Measurements from ENCODE around the gene FCAR. TPM values are rescaled to one million over a fixed set of nuclear protein-coding genes. Genes with fewer than 3 reads are reported as not detected.
"Not testable (repeated sequence)": the region's sequence is repeated elsewhere in the genome, so short reads cannot be mapped to it uniquely, and the experiment has no call there.

Gene FCAR
- not detected for total RNA-seq

DNA sequence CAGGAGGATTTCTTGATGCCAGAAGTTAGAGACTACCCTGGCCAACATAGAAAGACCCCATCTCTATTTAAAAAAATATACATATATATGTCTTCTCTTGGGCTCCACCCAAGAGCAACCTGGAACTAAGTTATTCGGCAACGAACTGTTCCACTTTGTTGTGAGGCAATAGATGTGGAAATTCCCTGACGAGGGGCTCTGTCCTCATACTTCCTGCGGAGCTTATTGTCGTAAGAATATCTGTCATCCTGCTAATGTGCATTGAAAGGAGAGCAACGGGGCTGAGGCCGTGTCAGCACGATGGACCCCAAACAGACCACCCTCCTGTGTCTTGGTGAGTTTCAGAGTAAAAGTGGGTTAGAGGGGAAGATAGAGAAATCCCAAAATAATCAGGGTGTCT is at the start of gene FCAR:
Gene FCAR (plus strand): TSS at position 246 of the 400 bp plus-strand sequence. CDS start 55 bp downstream, at position 301.
- peak in 1 of 4 donors; percentile 45 for DNase-seq
- TF ChIP-seq, protein P1, sequence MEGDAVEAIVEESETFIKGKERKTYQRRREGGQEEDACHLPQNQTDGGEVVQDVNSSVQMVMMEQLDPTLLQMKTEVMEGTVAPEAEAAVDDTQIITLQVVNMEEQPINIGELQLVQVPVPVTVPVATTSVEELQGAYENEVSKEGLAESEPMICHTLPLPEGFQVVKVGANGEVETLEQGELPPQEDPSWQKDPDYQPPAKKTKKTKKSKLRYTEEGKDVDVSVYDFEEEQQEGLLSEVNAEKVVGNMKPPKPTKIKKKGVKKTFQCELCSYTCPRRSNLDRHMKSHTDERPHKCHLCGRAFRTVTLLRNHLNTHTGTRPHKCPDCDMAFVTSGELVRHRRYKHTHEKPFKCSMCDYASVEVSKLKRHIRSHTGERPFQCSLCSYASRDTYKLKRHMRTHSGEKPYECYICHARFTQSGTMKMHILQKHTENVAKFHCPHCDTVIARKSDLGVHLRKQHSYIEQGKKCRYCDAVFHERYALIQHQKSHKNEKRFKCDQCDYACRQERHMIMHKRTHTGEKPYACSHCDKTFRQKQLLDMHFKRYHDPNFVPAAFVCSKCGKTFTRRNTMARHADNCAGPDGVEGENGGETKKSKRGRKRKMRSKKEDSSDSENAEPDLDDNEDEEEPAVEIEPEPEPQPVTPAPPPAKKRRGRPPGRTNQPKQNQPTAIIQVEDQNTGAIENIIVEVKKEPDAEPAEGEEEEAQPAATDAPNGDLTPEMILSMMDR (IDR thresholded peaks at IDR 0.05), result no peak
- no peak for TF ChIP-seq POLR2A (IDR thresholded peaks at IDR 0.05)
- intact Hi-C loops (cut with DNase I), result no loop called here
- no peaks in the 10 kb centered on the region for H3K36me3 ChIP-seq (replicated peaks in 1 of 2; ENCODE audit: insufficient read depth in 1 of 2, low read depth in 2 of 2)
- H3K4me1 ChIP-seq, result no peaks in the 10 kb centered on the region
- no peaks in the 10 kb centered on the region for H3K27me3 ChIP-seq
- ATAC-seq, result no peak
- 48 to 55% methylated on average over 8 of the region's 8 CpGs for WGBS, 2 donors
- H3K9me3 ChIP-seq, result no peaks in the 10 kb centered on the region
- no peak within 1 kb of the TSS for H3K27ac ChIP-seq
- no peak within 1 kb of the TSS for H3K4me3 ChIP-seq

DNA sequence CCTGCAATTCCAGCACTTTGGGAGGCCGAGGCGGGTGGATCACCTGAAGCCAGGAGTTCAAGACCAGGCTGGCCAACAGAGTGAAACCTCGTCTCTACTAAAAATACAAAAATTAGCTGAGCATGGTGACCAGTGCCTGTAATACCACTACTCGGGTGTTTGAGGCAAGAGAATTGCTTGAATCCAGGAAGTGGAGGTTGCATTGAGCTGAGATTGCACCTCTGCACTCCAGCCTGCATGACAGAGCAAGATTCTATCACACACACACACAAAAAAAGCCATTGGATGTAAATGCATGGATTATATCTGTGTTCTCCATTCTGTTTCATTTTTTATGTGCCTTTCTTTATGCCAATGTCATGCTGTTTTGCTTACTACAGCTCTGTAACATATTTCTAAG is 49.6 kb upstream of the FCAR start:
- H3K36me3 ChIP-seq (replicated peaks in 1 of 2; ENCODE audit: insufficient read depth in 1 of 2, low read depth in 2 of 2); ATAC-seq; H3K4me1 ChIP-seq; H3K9me3 ChIP-seq; H3K27ac ChIP-seq; H3K27me3 ChIP-seq; H3K4me3 ChIP-seq; DNase-seq; intact Hi-C loops (cut with DNase I): not testable (repeated sequence)
- WGBS, 2 donors, result 44 to 58% methylated on average over 4 of the region's 4 CpGs

DNA sequence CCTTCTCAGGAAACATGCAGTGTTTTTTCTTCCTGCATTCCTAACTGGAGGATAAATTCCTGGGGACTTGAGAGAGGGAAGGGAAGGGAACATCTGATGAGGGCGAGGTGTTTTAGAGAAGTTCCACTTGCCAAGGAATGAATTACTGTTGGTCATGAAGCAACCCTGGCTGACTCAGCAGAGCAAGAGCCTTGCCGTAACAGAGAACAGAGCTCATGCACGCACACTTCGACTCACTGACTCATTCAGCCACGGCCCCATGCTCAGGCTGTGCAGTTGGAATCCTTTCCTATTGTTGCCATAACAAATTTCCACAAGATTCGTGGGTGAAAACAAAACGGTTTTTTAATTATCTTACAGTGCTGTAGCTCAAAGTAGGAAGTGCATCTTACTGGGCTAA is 48.7 kb upstream of the FCAR start:
- ATAC-seq; H3K36me3 ChIP-seq (replicated peaks in 1 of 2; ENCODE audit: insufficient read depth in 1 of 2, low read depth in 2 of 2); H3K27me3 ChIP-seq; H3K27ac ChIP-seq; intact Hi-C loops (cut with DNase I); H3K4me3 ChIP-seq; H3K4me1 ChIP-seq; H3K9me3 ChIP-seq: not testable (repeated sequence)
- WGBS, 2 donors, result 33 to 43% methylated on average over 7 of the region's 7 CpGs
- peak in 1 of 4 donors; percentile 8 for DNase-seq

DNA sequence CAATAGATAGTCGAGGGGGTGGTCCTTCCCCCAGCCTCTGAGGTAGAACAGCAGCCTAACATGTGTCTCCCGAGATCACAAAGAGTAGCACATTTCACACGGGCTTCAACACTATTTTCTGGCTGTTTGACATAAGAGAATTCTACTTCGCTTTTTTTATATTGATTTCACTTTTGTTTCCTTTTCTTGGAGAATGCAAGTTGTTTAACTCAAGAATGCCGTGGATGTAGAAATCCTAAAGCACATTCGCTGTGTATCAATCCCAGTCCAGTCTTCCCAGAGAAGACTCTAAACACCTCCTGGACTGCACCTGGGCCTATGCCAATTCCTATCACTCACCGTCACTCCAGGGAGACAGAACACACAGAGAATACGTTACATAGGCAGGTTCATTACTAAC is 46.0 kb upstream of the FCAR start:
- H3K27me3 ChIP-seq, result not testable (repeated sequence)

DNA sequence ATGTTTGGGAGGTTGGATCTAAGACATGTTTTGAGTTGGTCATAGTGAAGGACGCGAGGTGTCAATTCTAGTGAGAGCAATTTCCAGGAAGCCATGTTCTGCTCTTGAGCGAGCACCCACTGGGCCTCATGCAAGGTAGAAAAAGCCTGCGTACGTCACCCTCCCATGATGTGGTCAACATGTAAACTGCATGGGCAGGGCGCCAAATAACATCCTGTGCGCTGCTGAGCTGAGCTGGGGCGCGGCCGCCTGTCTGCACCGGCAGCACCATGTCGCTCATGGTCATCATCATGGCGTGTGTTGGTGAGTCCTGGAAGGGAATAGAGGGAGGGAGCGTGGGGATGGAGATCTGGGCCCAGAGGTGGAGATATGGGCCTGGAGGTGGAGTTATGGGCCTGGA is 41.5 kb upstream of the FCAR start, which contains the start of gene KIR2DS4:
Gene KIR2DS4 (plus strand): TSS at position 181 of the 400 bp plus-strand sequence.
- H3K27me3 ChIP-seq; intact Hi-C loops (cut with DNase I); H3K27ac ChIP-seq; H3K9me3 ChIP-seq; ATAC-seq; H3K4me1 ChIP-seq; H3K36me3 ChIP-seq (replicated peaks in 1 of 2; ENCODE audit: insufficient read depth in 1 of 2, low read depth in 2 of 2); H3K4me3 ChIP-seq; DNase-seq: not testable (repeated sequence)
- 79 to 84% methylated on average over 10 to 11 of the region's 14 CpGs for WGBS, 2 donors

More for the DNA sequence above, 46.0 kb upstream of the FCAR start:
- intact Hi-C loops (cut with DNase I); H3K27ac ChIP-seq; H3K36me3 ChIP-seq (replicated peaks in 1 of 2; ENCODE audit: insufficient read depth in 1 of 2, low read depth in 2 of 2); DNase-seq; ATAC-seq; H3K4me1 ChIP-seq; H3K4me3 ChIP-seq; H3K9me3 ChIP-seq: not testable (repeated sequence)
- 46 to 51% methylated on average over 8 of the region's 8 CpGs for WGBS, 2 donors

DNA sequence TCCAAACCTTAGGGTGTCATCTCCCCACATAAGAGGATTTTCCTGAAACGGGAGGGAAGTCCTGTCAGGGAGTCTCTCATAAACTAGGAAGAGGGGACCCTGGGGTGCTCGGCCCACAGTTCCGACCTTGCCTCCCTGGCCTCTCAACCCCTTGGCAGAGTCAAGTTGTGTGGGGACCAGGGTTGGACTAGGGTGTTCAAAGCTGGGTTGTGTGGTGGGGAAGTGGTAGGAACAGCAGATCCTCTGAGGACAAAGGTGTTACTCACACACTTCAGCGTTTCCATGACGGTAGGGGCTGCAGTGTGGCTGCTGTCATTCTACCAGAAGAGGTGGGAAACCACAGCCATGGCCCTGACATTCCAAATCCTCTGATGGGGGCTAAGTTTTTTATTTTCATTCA is 38.9 kb upstream of the FCAR start:
- WGBS, 2 donors, result 54% methylated on average over 5 of the region's 5 CpGs; no CpG with 5 or more reads in 1 of the 2 donors
- H3K36me3 ChIP-seq (replicated peaks in 1 of 2; ENCODE audit: insufficient read depth in 1 of 2, low read depth in 2 of 2); ATAC-seq; H3K4me3 ChIP-seq; DNase-seq; H3K27me3 ChIP-seq; intact Hi-C loops (cut with DNase I); H3K27ac ChIP-seq; H3K9me3 ChIP-seq; H3K4me1 ChIP-seq: not testable (repeated sequence)

DNA sequence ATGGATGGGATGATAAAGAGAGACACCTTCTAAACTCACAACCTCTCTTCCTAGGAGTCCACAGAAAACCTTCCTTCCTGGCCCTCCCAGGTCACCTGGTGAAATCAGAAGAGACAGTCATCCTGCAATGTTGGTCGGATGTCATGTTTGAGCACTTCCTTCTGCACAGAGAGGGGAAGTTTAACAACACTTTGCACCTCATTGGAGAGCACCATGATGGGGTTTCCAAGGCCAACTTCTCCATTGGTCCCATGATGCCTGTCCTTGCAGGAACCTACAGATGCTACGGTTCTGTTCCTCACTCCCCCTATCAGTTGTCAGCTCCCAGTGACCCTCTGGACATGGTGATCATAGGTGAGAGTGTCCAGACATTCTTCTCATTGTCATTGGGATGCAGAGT is 36.5 kb upstream of the FCAR start:
- H3K4me1 ChIP-seq; ATAC-seq; H3K9me3 ChIP-seq; intact Hi-C loops (cut with DNase I); H3K27me3 ChIP-seq; H3K27ac ChIP-seq; DNase-seq; H3K36me3 ChIP-seq (replicated peaks in 1 of 2; ENCODE audit: insufficient read depth in 1 of 2, low read depth in 2 of 2); H3K4me3 ChIP-seq: not testable (repeated sequence)
- 20 to 38% methylated on average over 1 to 2 of the region's 2 CpGs for WGBS, 2 donors

DNA sequence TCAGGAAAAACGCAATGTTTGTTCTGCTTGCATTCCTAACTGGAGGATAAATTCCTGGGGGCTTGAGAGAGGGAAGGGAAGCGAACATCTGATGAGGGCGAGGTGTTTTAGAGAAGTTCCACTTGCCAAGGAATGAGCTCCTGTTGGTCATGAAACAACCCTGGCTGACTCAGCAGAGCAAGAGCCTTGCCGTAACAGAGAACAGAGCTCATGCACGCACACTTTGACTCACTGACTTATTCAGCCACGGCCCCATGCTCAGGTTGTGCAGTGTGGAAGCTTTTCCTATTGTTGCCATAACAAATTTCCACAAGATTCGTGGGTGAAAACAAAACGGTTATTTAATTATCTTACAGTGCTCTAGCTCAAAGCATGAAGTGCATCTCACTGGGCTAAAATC is 30.9 kb upstream of the FCAR start:
- ATAC-seq; H3K36me3 ChIP-seq (replicated peaks in 1 of 2; ENCODE audit: insufficient read depth in 1 of 2, low read depth in 2 of 2); H3K4me3 ChIP-seq; H3K27ac ChIP-seq; H3K27me3 ChIP-seq; intact Hi-C loops (cut with DNase I); H3K9me3 ChIP-seq; DNase-seq; H3K4me1 ChIP-seq: not testable (repeated sequence)
- 49 to 54% methylated on average over 8 of the region's 8 CpGs for WGBS, 2 donors

DNA sequence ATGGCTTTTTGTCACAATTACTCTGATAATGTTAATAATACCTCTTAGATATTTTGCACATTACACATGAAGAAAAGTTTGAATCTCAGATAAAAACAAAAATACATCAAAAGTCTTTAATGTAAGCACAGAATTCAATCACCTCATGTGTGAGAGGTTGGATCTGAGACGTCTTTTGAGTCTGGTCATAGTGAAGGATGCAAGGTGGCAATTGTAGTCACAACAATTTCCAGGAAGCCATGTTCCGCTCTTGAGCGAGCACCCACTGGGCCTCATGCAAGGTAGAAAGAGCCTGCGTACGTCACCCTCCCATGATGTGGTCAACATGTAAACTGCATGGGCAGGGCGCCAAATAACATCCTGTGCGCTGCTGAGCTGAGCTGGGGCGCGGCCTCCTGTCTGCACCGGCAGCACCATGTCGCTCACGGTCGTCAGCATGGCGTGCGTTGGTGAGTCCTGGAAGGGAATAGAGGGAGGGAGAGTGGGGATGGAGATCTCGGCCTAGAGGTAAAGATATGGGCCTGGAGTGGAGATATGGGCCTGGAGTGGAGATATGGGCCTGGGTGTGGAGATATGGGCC is 23.9 kb upstream of the FCAR start, which contains the start of gene KIR3DL2:
Gene KIR3DL2 (plus strand): TSS at position 383 of the 580 bp plus-strand sequence. CDS start 33 bp downstream, at position 416.
- intact Hi-C loops (cut with DNase I), result loop anchor here (10.0 kb wide), 1 partner anchor 75 kb away; no protein-coding TSS in a partner anchor
- WGBS, 2 donors, result 80 to 82% methylated on average over 16 of the region's 16 CpGs
- ATAC-seq, result not testable (repeated sequence)

More for the DNA sequence above, 23.9 kb upstream of the FCAR start, which contains the start of gene KIR3DL2:
- not testable (repeated sequence) for H3K36me3 ChIP-seq (replicated peaks in 1 of 2; ENCODE audit: insufficient read depth in 1 of 2, low read depth in 2 of 2); DNase-seq; H3K4me1 ChIP-seq; H3K4me3 ChIP-seq; H3K9me3 ChIP-seq; H3K27me3 ChIP-seq; H3K27ac ChIP-seq

All from body of pancreas (tissue), 4 donors.